SK-N-SH (cell line): Measurements from ENCODE around the gene RGS13. TPM values are rescaled to one million over a fixed set of nuclear protein-coding genes. Genes with fewer than 3 reads are reported as not detected.

Source experiments
- CTCF ChIA-PET: fragments of 300-600, 350-600 bp; formaldehyde crosslinking; extraction: SDS; loops from one replicate; lab custom pipeline; 2021; lab: Yijun Ruan, JAX
- POLR2A ChIA-PET: fragments of 350-600 bp; sonication (Branson Sonifier 250); formaldehyde crosslinking; extraction: SDS; loops from one replicate; lab custom pipeline; 2020; ENCODE audit warnings: antibody characterized with exemption, inconsistent platforms; lab: Yijun Ruan, JAX
- DNase-seq: peaks from one replicate; pipeline ENCODE4 v3.0.0; 2012
- H2AFZ ChIP-seq: fragments of 200-600 bp; sonication (generic); 2 replicates; pipeline ENCODE4 v1.8.1; 2016; ENCODE audit warnings: antibody characterized with exemption, mild to moderate bottlenecking, low read depth
- H3F3A ChIP-seq: fragments of 200-600 bp; sonication (generic); replicated peaks from 2 replicates; pipeline ENCODE3; 2016; ENCODE audit warnings: antibody characterized with exemption, mild to moderate bottlenecking; ENCODE audit not compliant: insufficient read depth
- H3K27ac ChIP-seq, 2 experiments: fragments of 200-500 bp in 1 of 2; fragments of 200-600 bp in 1 of 2; sonication (Bioruptor generic) in 1 of 2; sonication (generic), shearing (Covaris generic) in 1 of 2; 2 replicates each; pipeline versions ENCODE4 v1.5.1 to v1.6.1; 2014 to 2016; ENCODE audit warnings: low read depth in 2 of 2, inconsistent platforms in 1 of 2, low read length in 1 of 2, mild to moderate bottlenecking in 1 of 2, mixed read lengths in 1 of 2
- H3K27me3 ChIP-seq: fragments of 200-600 bp; sonication (generic), shearing (Covaris generic); 2 replicates; pipeline ENCODE4 v1.6.1; 2016; ENCODE audit warnings: mixed run types; ENCODE audit not compliant: insufficient read depth
- H3K36me3 ChIP-seq, 2 experiments: fragments of 200-500 bp in 1 of 2; fragments of 200-600 bp in 1 of 2; sonication (Bioruptor generic) in 1 of 2; sonication (generic) in 1 of 2; replicated peaks in 1 of 2; 2 replicates each; pipeline versions ENCODE3 to v1.5.1; 2014 to 2016; ENCODE audit warnings: low read length in 1 of 2, mild to moderate bottlenecking in 1 of 2; ENCODE audit not compliant: insufficient read depth in 2 of 2, control insufficient read depth in 1 of 2
- H3K4me1 ChIP-seq, 2 experiments: fragments of 200-500 bp in 1 of 2; fragments of 200-600 bp in 1 of 2; sonication (Bioruptor generic) in 1 of 2; sonication (generic), shearing (Covaris generic) in 1 of 2; 2 replicates each; pipeline versions ENCODE4 v1.5.1 to v1.6.1; 2014 to 2016; ENCODE audit warnings: low read depth in 1 of 2, low read length in 1 of 2, mixed run types in 1 of 2; ENCODE audit not compliant: insufficient read depth in 2 of 2, control insufficient read depth in 1 of 2
- H3K4me2 ChIP-seq: fragments of 200-600 bp; sonication (generic), shearing (Covaris generic); 2 replicates; pipeline ENCODE4 v1.6.1; 2017; ENCODE audit warnings: mixed run types
- H3K4me3 ChIP-seq, 2 experiments: fragments of 200-500 bp in 1 of 2; fragments of 200-600 bp in 1 of 2; sonication (Bioruptor generic) in 1 of 2; sonication (generic), shearing (Covaris generic) in 1 of 2; 2 replicates each; pipeline versions ENCODE4 v1.5.1 to v1.8.1; 2014 to 2016; ENCODE audit warnings: low read depth in 2 of 2, inconsistent platforms in 1 of 2, low read length in 1 of 2, mild to moderate bottlenecking in 1 of 2, mixed read lengths in 1 of 2, moderate library complexity in 1 of 2
- H3K79me2 ChIP-seq: fragments of 200-600 bp; sonication (generic); 2 replicates; pipeline ENCODE4 v1.8.1; 2017; ENCODE audit warnings: mild to moderate bottlenecking; ENCODE audit not compliant: insufficient read depth
- H3K9ac ChIP-seq: fragments of 200-600 bp; sonication (generic); 2 replicates; pipeline ENCODE4 v1.6.1; 2017; ENCODE audit warnings: mixed run types
- H3K9me2 ChIP-seq: fragments of 200-600 bp; sonication (generic); 2 replicates; pipeline ENCODE4 v1.6.1; 2017; ENCODE audit warnings: mixed run types
- H3K9me3 ChIP-seq: fragments of 200-600 bp; sonication (generic); 2 replicates; pipeline ENCODE4 v1.6.1; 2017; ENCODE audit warnings: mixed run types, mild to moderate bottlenecking, moderate library complexity
- H4K20me1 ChIP-seq: fragments of 200-600 bp; sonication (generic); 2 replicates; pipeline ENCODE4 v1.6.1; 2017; ENCODE audit warnings: mild to moderate bottlenecking, mixed run types; ENCODE audit not compliant: insufficient read depth
- CHD2 ChIP-seq: fragments of 150-350 bp; IDR thresholded peaks from 2 replicates; pipeline ENCODE4 v1.6.1; 2018; ENCODE audit warnings: low read length; ENCODE audit not compliant: partially characterized antibody
- FOXM1 ChIP-seq: IDR thresholded peaks from 2 replicates; pipeline ENCODE4 v1.4.0; 2012; ENCODE audit warnings: low read depth, mild to moderate bottlenecking
- MEF2A ChIP-seq: IDR thresholded peaks from 2 replicates; pipeline ENCODE4 v1.4.0; 2012; ENCODE audit warnings: low read depth, borderline replicate concordance
- RFX5 ChIP-seq: IDR thresholded peaks from 2 replicates; pipeline ENCODE4 v1.6.1; 2012; ENCODE audit warnings: mild to moderate bottlenecking, improper control_type of control experiment, low read length
- TAF1 ChIP-seq: IDR thresholded peaks from 2 replicates; pipeline ENCODE4 v1.6.1; 2012; ENCODE audit warnings: low read depth, mild to moderate bottlenecking, low read length, moderate library complexity, borderline replicate concordance
- WGBS: methylation state at CpG from one replicate; pipeline ENCODE4 v1.1.6; 2017; ENCODE audit warnings: low lambda C conversion rate; 5-methylcytosine and 5-hydroxymethylcytosine counted together
- polyA plus RNA-seq, 3 experiments: library from polyadenylated mRNA; depleted of rRNA; stranded (reverse); fragments of >200 nt; gene quantifications; 2 replicates each; pipeline ENCODE4 v1.2.3, GENCODE V29; 2012
- TF ChIP-seq, protein P1 (sequence below): IDR thresholded peaks from 2 replicates; pipeline ENCODE4 v1.6.1; 2012; ENCODE audit warnings: mild to moderate bottlenecking, low read depth, low read length, moderate library complexity

The RGS13 gene
- polyA plus RNA-seq, 1 of the 3 experiments (the other 2 are of a cell fraction), result not detected

DNA sequence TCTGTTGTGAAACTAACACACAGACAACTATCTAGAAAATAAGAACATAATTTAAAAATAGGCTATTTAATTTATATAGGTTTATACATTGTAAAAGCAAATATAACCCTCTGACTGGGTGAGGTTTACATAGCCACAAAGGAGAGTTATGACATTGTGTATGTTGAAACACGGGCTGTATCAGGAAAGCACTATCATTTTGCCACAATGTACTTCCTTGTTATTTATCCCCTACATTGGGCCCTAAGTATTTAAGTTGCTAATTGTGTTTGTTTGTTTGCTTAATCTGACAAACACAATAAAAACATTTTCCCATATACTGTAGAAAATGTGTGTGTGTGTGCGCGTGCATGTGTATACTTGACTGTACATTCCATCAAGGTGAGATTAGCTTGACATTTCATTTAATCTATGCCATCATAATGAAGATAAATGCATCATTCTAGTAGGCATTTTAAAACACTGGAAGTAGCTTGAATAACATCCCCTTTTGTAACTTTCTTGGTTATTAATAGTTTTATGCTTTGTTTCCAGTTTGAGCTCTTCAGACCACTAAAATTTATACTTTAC lies 72.1 kb downstream of the RGS13 start:
- TF ChIP-seq FOXM1, result no peak
- no peak for TF ChIP-seq CHD2
- TF ChIP-seq MEF2A, result no peak
- TF ChIP-seq RFX5, result no peak
- TF ChIP-seq TAF1, result no peak
- TF ChIP-seq, protein P1, sequence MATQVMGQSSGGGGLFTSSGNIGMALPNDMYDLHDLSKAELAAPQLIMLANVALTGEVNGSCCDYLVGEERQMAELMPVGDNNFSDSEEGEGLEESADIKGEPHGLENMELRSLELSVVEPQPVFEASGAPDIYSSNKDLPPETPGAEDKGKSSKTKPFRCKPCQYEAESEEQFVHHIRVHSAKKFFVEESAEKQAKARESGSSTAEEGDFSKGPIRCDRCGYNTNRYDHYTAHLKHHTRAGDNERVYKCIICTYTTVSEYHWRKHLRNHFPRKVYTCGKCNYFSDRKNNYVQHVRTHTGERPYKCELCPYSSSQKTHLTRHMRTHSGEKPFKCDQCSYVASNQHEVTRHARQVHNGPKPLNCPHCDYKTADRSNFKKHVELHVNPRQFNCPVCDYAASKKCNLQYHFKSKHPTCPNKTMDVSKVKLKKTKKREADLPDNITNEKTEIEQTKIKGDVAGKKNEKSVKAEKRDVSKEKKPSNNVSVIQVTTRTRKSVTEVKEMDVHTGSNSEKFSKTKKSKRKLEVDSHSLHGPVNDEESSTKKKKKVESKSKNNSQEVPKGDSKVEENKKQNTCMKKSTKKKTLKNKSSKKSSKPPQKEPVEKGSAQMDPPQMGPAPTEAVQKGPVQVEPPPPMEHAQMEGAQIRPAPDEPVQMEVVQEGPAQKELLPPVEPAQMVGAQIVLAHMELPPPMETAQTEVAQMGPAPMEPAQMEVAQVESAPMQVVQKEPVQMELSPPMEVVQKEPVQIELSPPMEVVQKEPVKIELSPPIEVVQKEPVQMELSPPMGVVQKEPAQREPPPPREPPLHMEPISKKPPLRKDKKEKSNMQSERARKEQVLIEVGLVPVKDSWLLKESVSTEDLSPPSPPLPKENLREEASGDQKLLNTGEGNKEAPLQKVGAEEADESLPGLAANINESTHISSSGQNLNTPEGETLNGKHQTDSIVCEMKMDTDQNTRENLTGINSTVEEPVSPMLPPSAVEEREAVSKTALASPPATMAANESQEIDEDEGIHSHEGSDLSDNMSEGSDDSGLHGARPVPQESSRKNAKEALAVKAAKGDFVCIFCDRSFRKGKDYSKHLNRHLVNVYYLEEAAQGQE, result no peak
- H3K27ac ChIP-seq, result no peak overlapping the region
- H4K20me1 ChIP-seq, result no peaks in the 10 kb centered on the region
- no peak overlapping the region for H3K4me2 ChIP-seq
- no peaks in the 10 kb centered on the region for H3F3A ChIP-seq
- no peaks in the 10 kb centered on the region for H3K36me3 ChIP-seq
- no peaks in the 10 kb centered on the region for H3K79me2 ChIP-seq
- H2AFZ ChIP-seq, result no peak overlapping the region
- H3K9me2 ChIP-seq, result no peaks in the 10 kb centered on the region
- WGBS, result 94% methylated on average over 3 of the region's 3 CpGs
- ChIA-PET CTCF (no interaction called here), POLR2A (no interaction called here)
- no peak overlapping the region for H3K4me3 ChIP-seq
- peaks cover 0 to 7% of the 10 kb centered on the region in 2 experiments; a peak in 2 of 4 replicates for H3K4me1 ChIP-seq
- no peak for DNase-seq
- no peak overlapping the region for H3K9ac ChIP-seq
- H3K27me3 ChIP-seq, result no peaks in the 10 kb centered on the region
- no peaks in the 10 kb centered on the region for H3K9me3 ChIP-seq

DNA sequence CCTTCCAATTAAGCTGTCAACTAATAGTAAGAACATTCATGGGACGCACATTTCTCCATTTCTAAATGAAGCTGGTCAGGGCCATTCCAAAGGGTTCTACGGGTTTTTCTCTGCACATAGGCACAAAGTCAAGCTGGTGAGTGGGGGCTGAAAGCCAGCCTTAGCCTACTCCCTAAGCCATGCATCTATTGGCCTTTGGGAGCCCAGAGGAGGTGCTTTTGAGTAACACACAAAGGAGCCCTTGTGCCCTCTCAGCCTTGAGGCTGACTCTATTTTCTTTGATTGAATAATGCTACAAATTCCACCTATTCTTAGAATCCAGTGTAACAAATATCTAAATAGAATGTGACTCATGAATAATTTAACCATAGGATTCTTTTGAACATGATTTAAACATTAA lies 73.6 kb downstream of the RGS13 start:
- peak; percentile 60; the same call in 1 of the 2 replicates for TF ChIP-seq MEF2A
- TF ChIP-seq, protein P1, result no peak
- DNase-seq, result no peak
- CTCF ChIA-PET, result no interaction called here
- Histone ChIP-seq H3K4me1 (peaks cover 0 to 7% of the 10 kb centered on the region in 2 experiments; a peak in 2 of 4 replicates), H3K4me3 (no peak overlapping the region), H3K27me3 (no peaks in the 10 kb centered on the region), H3K27ac (no peak overlapping the region), H3K4me2 (no peak overlapping the region), H3K79me2 (no peaks in the 10 kb centered on the region), H4K20me1 (no peaks in the 10 kb centered on the region), H3K36me3 (no peaks in the 10 kb centered on the region), H3F3A (no peaks in the 10 kb centered on the region), H3K9me2 (no peaks in the 10 kb centered on the region), H2AFZ (0 out of 2 replicates have a peak overlapping the region, but pooled peaks have one; percentile 32), H3K9me3 (no peaks in the 10 kb centered on the region), H3K9ac (no peak overlapping the region)
- 89% methylated on average over 2 of the region's 2 CpGs for WGBS
- POLR2A ChIA-PET, result no interaction called here

Other genes with a start within 250 kb of the RGS13 start
- gene RGS1, start 60.4 kb upstream of the RGS13 start, polyA plus RNA-seq (2012; rRNA removed), result 0.05 and 0.12 TPM in 2 replicates
- gene RGS2, start 172.9 kb downstream of the RGS13 start, polyA plus RNA-seq (2012; rRNA removed), result 47.1 and 53.9 TPM in 2 replicates